UCSD-AML1 (cell line): Measurements from ENCODE around the gene CEP41.

Experiments
- DNase-seq: peaks from one replicate; lab custom pipeline; 2025; ENCODE audit not compliant: unreplicated experiment; lab: John Stamatoyannopoulos, UW

Gene CEP41

GRCh38 chr7:130421684-130422083 is 19.1 kb downstream of the CEP41 start:
- DNase-seq, result no peak

- DNase-seq, result no peak
These were observed 19.8 kb downstream of the CEP41 start for GRCh38 chr7:130420943-130421578.

- DNase-seq, result no peak
These were observed 21.2 kb downstream of the CEP41 start for GRCh38 chr7:130419658-130420057.

- DNase-seq, result no peak
These were observed 22.5 kb downstream of the CEP41 start for GRCh38 chr7:130418306-130418705.

GRCh38 chr7:130417213-130417612 is 23.6 kb downstream of the CEP41 start:
- DNase-seq, result no peak

- no peak for DNase-seq
These were observed 25.8 kb downstream of the CEP41 start for GRCh38 chr7:130415006-130415405.

GRCh38 chr7:130413201-130413600 is 27.6 kb downstream of the CEP41 start:
- no peak for DNase-seq

GRCh38 chr7:130410868-130411541 is 29.8 kb downstream of the CEP41 start:
- no peak for DNase-seq

- DNase-seq, result no peak
These were observed 31.1 kb downstream of the CEP41 start for GRCh38 chr7:130409712-130410072.

GRCh38 chr7:130409067-130409711 is 31.6 kb downstream of the CEP41 start:
- DNase-seq, result no peak

GRCh38 chr7:130405003-130405402 is 35.8 kb downstream of the CEP41 start:
- no peak for DNase-seq

- no peak for DNase-seq
These were observed 39.2 kb downstream of the CEP41 start for GRCh38 chr7:130401578-130401977.

GRCh38 chr7:130401101-130401500 is 39.7 kb downstream of the CEP41 start:
- DNase-seq, result no peak

GRCh38 chr7:130400120-130400572 is 40.7 kb downstream of the CEP41 start:
- DNase-seq, result no peak

- DNase-seq, result no peak
These were observed 42.2 kb downstream of the CEP41 start for GRCh38 chr7:130398526-130399090.

GRCh38 chr7:130397758-130398073 is 43.1 kb downstream of the CEP41 start:
- DNase-seq, result no peak

- DNase-seq, result no peak
These were observed 43.6 kb downstream of the CEP41 start for GRCh38 chr7:130397051-130397757.

GRCh38 chr7:130396109-130396508 is 44.7 kb downstream of the CEP41 start:
- DNase-seq, result no peak

- DNase-seq, result no peak
These were observed 45.4 kb downstream of the CEP41 start for GRCh38 chr7:130395421-130395820.

GRCh38 chr7:130394421-130395195 is 46.2 kb downstream of the CEP41 start:
- DNase-seq, result peak; percentile 27
